Measurements from ENCODE around the gene VIL1.

Gene VIL1

DNA sequence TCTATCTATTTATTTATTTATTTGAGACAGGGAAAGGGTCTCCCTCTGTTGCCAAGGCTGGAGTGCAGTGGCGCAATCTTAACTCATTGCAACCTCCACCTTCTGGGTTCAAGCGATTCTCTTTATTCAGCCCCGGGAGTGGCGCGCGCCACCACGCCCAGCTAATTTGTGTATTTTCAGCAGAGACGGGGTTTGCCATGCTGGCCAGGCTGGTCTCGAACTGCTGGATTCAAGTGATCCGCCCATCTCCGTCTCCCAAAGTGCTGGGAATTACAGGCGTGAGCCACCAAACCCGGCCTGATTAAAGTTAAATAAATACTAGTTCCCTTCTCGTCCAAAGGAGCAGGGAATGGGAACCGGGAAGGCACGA, 23.5 kb upstream of the VIL1 start:
- DNase-seq: no peak

- peak; percentile 95 to 97 for DNase-seq
These were observed 22.9 kb upstream of the VIL1 start for GRCh38 chr2:218395826-218396687.

DNA sequence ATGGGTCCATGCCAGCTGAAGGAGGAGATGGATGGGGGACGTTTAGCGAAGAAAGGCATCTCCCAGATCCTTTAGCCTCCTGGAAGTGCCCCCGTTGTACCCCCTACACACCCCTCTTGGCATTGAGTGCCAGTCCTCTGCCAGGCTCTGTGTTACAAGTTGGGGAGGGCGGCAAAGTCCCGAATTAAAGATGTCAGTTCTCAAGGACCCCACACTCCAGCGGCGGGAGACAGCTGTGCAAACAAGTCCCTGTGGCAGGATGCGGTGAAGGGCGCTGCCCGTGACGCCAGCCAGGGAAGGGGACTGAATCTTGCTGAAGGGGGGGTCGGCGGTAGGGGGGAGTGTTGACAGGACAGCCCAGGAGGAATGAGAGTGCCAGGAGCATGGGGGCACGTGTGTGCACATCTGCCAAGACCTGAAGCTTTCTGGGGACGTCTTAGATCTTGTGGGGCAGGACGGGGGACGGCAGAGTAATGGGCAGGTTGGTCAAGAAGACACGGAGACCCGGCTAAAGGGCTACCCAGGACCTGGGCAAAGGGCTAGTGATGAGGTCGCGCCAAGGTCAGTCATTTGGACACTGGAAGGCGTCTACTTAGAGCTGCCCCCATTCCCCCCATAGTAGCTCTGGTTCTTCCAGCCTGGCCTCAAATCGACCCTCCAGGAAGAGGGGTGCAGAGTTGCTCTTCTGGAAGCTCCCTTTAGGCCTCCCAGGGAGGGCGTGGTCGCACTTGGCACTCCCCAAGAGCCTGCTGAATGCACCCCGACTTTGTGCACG, 22.0 kb upstream of the VIL1 start:
- DNase-seq: peak; percentile 69 to 79

GRCh38 chr2:218397463-218397819, 21.5 kb upstream of the VIL1 start:
- DNase-seq: no peak

DNA sequence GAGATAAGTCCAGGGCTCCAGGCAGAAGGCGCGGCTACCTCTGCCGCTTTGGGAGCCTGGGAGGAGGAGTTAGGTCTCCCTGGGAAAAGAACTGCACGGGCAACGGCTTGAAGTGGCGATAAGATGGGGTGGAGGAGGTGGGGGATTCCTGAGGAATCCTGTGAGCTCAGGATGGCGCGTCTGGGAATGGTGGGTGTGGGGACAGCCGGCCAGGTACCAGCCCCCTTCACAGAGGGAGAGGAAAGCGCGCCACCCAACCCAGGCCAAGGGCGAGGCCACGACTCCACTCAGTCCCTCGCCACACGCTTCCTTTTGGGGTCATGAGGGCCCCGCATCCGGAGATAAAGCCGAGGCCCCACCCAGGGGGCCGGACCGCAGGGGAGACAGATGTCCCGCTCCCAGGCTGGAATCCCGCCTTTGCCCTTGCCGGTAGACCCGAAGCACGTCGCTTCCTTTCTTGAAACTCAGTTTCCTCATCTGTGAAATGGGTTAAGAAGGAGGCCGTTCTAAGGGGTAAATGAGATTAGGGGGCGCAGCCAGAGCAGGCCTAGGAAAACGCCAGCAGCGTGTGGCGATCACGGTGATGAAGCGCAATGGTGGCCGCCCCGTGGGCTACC, 21.0 kb upstream of the VIL1 start:
- DNase-seq: peak; percentile 49 to 69

DNA sequence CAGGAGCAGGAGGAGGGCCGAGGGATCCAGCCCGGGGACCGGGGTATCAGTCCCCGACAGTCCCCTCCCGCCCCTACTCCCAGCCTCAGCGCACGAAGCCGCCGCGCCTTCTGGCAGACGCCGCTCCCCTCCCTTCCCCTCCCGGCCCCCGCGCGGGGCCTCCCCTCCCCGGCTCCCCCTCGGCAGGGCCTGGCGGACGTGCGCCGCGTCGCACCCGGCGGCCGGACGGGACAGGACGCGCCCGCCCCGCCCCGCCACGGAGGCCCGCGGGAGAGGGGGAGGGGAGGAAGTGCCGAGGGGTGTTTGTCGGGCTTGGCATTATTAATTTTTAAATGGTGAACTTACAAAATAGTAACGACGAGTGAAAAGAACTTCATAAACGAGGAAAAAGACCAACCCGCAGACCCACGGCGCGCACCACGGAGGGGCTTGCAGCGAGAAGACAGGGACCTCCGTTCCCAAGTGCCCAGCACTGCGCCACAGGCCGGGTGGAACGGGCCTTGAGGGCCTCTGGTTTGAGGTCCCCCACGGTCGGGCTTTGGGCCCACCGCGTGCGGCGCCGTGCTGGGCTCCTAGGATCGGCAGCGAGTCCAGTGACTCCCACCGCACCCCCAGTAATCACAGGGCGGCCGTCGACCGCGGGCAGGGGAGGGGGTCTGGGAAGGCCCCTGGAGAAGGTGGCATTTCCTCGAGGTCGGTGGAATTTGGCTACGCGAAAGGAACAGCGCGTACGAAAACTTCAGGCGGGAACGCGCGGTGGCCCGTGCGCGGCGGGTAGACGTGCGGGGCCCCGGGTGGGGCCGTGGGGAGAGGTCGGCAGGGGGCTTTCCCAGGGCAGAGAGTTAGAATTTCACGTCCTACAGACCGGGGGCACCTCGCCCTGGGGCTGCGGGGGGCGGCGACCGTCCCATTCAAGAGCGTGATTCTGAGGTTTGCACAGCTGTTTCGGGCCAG, 20.2 kb upstream of the VIL1 start:
- DNase-seq: peak; percentile 72 to 77

DNA sequence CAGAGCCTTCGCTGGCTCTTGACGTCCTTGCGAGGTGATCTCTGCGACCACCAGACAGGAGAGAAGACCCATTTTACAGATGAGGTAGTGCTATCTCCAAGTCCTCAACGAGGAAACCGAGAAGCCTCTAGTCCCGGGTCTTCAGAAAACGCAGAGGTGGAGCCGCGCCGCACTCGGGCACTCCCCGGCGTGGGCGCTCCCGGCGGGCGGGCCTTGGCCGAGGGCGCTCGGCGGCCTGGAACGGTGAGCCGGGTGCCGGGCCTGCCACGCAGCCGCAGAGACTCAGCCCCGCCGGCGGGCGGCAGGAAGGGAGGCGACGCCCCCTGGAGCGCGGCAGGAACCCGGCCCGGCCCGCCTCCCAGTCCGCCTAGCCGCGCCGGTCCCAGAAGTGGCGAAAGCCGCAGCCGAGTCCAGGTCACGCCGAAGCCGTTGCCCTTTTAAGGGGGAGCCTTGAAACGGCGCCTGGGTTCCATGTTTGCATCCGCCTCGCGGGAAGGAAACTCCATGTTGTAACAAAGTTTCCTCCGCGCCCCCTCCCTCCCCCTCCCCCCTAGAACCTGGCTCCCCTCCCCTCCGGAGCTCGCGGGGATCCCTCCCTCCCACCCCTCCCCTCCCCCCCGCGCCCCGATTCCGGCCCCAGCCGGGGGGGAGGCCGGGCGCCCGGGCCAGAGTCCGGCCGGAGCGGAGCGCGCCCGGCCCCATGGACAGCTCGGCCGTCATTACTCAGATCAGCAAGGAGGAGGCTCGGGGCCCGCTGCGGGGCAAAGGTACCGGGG, 19.3 kb upstream of the VIL1 start, which contains the start of gene CTDSP1:
TSS of gene CTDSP1 (plus strand) at position 478 of the 776 bp plus-strand sequence. CDS start at position 701, 223 bp downstream.
- DNase-seq: peak; percentile 90 to 94

- peak; percentile 28 to 50 for DNase-seq
These were observed 18.6 kb upstream of the VIL1 start for GRCh38 chr2:218400167-218400929.

DNA sequence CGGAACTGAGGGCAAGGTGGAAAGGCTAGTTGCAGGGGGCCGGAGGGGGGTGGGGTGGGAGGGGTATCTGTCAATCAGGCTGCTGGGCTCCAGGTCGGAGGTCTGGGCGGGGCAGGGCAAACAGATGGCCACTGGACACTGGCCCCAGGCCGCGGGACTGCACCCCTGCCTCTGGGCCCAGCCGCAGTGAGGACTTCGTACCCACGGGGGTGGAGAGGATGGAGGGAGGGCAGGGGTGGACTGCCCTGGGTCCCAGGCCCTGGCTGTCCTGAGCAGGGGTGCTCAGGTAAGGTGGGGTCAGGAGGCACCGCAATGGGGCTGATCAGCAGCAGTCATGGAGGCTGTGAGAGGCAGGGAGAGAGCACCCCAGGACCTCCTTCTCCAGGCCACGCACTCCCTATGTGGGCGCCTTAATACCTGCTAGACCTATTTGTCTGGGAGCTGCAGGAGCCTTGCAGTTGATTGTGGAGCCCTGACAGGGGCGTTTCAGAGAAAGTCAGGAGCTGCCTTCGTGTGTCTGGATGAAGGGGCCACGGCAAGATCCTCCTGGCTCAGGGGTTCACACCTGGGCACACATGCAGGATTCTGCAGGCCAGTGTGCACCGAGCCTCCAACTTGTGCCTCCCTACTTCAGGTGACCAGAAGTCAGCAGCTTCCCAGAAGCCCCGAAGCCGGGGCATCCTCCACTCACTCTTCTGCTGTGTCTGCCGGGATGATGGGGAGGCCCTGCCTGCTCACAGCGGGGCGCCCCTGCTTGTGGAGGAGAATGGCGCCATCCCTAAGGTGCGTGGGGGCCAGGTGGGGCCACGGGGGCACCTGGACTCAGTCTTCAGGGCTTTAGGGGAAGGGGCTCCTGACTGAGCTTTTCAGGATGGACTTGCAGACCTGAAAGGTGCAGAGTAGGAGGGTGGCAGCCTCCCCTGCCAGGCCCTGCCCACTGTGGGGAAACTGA, 17.7 kb upstream of the VIL1 start:
- no peak for DNase-seq

DNA sequence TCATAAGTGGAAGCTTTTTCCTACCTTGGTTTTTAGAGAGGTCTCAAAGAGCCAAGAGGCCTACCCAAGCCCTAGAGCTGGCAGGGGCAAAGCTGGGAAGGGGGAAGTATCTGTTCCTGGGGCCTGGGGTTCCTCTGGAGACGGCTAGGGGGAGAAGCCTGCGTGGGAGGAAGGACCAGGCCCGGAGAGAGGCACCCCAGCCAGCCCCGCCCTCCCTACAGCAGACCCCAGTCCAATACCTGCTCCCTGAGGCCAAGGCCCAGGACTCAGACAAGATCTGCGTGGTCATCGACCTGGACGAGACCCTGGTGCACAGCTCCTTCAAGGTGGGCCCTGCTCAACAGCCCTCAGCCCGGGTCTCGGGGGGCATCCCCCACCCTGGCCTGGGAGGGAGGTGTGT, 17.0 kb upstream of the VIL1 start:
- DNase-seq: no peak

DNA sequence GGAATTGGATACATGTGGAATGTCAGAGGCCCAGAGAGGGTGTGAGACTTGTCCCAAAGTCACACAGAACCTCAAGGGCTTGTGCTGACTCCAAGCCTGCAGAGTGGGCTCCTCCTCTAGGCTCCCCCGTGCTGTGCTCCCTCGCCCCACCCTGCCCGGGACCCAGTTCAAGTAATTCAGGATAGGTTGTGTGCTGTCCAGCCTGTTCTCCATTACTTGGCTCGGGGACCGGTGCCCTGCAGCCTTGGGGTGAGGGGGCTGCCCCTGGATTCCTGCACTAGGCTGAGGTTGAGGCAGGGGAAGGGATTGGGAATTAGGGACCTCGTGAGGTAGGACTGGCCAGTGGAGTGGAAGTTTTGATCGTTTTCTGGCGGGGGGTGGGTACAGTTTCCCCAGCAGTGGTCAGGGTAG, 16.4 kb upstream of the VIL1 start:
- no peak for DNase-seq

- no peak for DNase-seq
These were observed 16.0 kb upstream of the VIL1 start for GRCh38 chr2:218402911-218403411.

DNA sequence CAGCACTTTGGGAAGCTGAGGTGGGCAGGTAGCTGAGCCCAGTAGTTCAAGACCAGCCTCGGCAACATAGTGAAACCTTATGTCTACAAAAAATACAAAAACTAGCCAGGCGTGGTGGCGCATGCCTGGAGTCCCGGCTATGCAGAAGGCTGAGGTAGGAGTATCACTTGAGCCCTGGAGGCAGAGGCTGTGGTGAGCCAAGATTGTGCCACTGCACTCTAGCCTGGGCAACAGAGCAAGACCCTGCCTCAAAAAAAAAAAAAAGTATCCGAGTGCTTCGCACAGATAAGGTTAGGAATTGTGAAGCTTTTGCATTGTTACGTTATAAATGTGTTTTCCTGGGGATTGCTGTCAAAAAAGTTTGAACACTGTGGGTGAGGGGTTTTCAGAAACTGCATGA, 15.1 kb upstream of the VIL1 start:
- DNase-seq: no peak

DNA sequence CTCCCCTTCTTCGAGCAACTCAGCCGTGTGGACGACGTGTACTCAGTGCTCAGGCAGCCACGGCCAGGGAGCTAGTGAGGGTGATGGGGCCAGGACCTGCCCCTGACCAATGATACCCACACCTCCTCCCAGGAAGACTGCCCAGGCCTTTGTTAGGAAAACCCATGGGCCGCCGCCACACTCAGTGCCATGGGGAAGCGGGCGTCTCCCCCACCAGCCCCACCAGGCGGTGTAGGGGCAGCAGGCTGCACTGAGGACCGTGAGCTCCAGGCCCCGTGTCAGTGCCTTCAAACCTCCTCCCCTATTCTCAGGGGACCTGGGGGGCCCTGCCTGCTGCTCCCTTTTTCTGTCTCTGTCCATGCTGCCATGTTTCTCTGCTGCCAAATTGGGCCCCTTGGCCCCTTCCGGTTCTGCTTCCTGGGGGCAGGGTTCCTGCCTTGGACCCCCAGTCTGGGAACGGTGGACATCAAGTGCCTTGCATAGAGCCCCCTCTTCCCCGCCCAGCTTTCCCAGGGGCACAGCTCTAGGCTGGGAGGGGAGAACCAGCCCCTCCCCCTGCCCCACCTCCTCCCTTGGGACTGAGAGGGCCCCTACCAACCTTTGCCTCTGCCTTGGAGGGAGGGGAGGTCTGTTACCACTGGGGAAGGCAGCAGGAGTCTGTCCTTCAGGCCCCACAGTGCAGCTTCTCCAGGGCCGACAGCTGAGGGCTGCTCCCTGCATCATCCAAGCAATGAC, 14.4 kb upstream of the VIL1 start:
- DNase-seq: no peak

GRCh38 chr2:218405086-218405745, 13.7 kb upstream of the VIL1 start:
- no peak for DNase-seq

DNA sequence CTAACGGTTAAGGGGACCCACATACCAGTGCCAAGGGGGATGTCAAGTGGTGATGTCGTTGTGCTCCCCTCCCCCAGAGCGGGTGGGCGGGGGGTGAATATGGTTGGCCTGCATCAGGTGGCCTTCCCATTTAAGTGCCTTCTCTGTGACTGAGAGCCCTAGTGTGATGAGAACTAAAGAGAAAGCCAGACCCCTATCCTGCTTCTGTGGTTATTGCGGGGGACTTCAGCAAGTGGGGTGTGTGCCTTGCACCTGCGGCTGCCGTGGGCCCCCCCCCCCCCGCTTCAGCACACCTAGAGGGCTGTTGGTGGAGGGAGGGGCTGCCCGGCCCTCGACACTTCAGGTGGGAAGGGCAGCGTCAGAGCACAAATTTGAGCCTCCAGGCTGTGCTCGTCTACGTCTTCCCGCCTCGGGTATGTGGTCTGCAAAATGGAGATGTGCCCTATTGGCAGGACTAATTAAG, 13.1 kb upstream of the VIL1 start:
- DNase-seq: no peak

GRCh38 chr2:218406209-218406948, 12.5 kb upstream of the VIL1 start:
- DNase-seq: peak; percentile 92 to 95
